Testis (tissue), 2 donors: ENCODE data around the gene SNX3.

Experiments
- POLR2A ChIP-seq: fragments of 450-650 bp; IDR thresholded peaks from one replicate; pipeline ENCODE4 v1.6.1; 2017; ENCODE audit warnings: antibody characterized with exemption, mild to moderate bottlenecking, moderate library complexity
- TF ChIP-seq, protein P1 (sequence below), 3 experiments: fragments of 450-650 bp in 2 of 3; fragments of 200-600 bp in 1 of 3; sonication (generic) in 1 of 3; IDR thresholded peaks; one replicate each; pipeline ENCODE4 v1.5.1; 2016 to 2019; ENCODE audit warnings: antibody characterized with exemption in 3 of 3, mild to moderate bottlenecking in 2 of 3, moderate library complexity in 1 of 3

DNA sequence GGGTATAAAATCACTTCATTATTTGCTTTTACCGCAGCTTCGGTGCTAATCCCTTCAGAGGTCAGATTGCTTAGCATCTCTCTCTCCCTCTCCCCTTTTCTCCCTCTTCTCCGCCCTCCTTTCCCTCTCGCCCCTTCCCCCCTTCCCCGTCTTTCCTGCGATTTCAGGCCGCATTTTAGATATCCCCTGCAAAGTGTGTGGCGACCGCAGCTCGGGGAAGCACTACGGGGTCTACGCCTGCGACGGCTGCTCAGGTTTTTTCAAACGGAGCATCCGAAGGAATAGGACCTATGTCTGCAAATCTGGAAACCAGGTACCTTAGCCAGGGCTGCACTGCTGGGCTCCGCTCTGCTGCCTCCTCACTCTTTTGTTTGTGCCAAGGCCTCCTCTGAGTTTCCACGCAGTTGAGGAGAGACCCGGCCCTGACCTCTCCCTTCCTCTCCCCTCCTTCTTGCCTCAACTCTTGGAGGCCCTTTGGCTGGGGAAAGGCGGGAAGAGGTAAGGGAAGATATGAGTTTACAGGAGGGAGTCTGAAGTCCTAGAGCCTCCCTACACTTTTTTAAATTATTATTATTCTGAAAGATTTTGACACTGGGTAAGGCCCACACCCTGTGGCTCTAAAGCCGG is 89.4 kb downstream of the SNX3 start:
- TF ChIP-seq, protein P1, sequence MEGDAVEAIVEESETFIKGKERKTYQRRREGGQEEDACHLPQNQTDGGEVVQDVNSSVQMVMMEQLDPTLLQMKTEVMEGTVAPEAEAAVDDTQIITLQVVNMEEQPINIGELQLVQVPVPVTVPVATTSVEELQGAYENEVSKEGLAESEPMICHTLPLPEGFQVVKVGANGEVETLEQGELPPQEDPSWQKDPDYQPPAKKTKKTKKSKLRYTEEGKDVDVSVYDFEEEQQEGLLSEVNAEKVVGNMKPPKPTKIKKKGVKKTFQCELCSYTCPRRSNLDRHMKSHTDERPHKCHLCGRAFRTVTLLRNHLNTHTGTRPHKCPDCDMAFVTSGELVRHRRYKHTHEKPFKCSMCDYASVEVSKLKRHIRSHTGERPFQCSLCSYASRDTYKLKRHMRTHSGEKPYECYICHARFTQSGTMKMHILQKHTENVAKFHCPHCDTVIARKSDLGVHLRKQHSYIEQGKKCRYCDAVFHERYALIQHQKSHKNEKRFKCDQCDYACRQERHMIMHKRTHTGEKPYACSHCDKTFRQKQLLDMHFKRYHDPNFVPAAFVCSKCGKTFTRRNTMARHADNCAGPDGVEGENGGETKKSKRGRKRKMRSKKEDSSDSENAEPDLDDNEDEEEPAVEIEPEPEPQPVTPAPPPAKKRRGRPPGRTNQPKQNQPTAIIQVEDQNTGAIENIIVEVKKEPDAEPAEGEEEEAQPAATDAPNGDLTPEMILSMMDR (IDR thresholded peaks at IDR 0.05) = no peak
- TF ChIP-seq POLR2A = no peak
